Activated effector memory CD4-positive, alpha-beta T cell treated with anti-CD3 and anti-CD28 coated beads, Interleukin-2, amount 50 U/mL, for 16 hours (primary cell): Measurements from ENCODE around the gene POMGNT1.

Experiments
- DNase-seq: peaks from one replicate; pipeline ENCODE4 v3.0.0-alpha.2; 2020

Gene POMGNT1

GRCh38 chr1:46181343-46182260 lies 16.6 kb downstream of the POMGNT1 start:
- DNase-seq, result no peak

- no peak for DNase-seq
Measured at GRCh38 chr1:46180082-46180616, 18.1 kb downstream of the POMGNT1 start.

- DNase-seq, result peak; percentile 83
Measured at GRCh38 chr1:46179138-46180081, 18.8 kb downstream of the POMGNT1 start.

DNA sequence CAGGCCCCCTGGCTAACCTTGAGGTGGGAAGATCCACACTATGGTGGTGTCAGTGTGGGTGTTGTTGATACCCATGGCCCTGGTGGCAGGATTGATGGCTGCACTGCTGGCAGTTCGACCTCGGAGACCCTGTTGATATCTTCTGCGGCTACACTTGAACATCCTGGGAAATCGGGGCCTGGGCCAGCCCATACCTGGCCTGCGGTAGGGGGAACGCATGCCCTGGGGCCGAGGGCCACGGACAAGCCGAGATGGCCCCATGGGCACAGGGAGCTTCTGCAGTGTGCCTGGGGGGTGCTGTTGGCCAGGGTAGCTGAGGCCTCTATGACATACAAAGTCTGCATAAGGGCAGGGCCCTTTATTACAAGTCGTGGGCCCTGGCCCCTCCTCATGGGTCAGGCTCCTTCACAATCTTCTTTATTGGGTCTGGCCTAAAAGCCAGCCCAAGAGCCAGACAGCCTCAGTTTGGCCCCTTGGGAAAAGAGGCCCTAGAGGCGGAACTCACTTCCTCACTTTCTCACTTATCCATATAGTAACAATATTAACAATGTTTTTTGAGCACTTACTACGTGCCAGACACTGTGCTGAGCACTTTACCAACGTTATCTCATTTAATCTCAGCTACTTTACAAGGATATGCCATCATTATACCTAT lies 21.9 kb downstream of the POMGNT1 start, which contains the start of gene P3R3URF:
TSS of gene P3R3URF (minus strand) at position 278 of the 655 bp plus-strand sequence. CDS start at position 261, 17 bp downstream.
- peak; percentile 16 for DNase-seq

DNA sequence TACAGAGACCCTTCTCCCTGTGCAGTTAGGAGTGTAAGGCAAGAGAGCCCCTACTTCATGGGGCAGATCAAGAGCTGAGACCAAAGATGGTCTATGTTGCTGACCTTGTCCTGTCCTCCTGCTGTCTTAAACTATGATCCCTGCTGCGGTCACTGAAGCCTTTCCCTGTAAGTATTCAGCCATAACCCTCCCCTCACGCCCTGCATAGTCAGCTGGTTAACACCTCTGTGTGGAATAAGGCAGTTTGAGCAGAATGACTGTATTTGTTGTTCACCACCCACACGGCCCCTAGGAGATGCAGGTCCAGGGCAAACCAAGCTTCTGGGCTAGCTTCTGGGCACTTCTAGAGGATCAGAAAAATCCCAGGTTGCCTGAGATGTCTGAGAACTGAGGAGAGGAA lies 23.0 kb downstream of the POMGNT1 start:
- DNase-seq, result peak; percentile 36

GRCh38 chr1:46174448-46175231 lies 23.6 kb downstream of the POMGNT1 start, which contains the start of gene TSPAN1:
Gene TSPAN1, plus strand, starts transcription at chr1:46175087. Its CDS starts 6,021 bp downstream, at chr1:46181108.
- peak; percentile 31 for DNase-seq

DNA sequence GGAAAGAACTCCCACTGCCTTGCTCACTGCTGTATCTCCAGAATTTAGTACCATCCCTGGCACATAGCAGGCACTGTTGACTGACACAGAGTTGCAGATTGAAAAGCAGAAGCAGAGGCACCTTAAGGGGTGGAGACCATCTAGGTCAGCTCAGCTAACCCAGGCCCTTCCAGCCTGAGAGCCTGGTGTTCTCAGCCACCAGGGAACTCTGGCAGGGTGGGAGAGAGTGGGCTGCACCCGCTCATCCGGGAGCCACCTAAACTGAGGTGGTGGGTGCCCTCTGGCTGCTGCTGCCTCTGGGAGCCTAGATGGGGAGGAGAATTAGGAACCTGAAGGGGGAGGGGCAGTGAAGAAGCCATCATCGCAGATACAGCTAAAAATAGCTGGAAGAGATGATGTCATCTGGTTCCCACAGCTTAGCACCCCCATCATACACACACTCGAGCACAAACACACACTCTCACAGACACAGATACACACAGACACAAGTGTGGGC lies 24.8 kb downstream of the POMGNT1 start:
- DNase-seq, result peak; percentile 19

DNA sequence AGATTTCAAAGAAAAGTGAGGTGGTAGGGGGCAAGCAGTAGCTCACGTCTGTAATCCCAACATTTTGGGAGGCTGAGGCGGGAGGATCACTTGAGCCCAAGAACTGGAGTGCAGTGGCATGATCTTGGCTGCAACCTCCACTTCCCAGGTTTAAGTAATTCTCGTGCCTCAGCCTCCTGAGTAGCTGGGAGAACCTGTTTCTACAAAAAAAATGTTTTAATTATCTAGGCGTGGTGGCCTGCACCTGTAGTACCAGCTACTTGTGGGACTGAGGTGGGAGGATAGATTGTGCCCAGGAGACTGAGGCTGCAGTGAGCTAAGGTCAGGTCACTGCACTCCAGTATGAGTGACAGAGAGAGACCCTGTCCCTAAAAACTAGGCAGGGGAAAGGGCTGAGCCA lies 25.9 kb downstream of the POMGNT1 start:
- DNase-seq, result peak; percentile 1

- peak; percentile 27 for DNase-seq
Measured at GRCh38 chr1:46171871-46172270, 26.4 kb downstream of the POMGNT1 start.

GRCh38 chr1:46171351-46171750 lies 26.9 kb downstream of the POMGNT1 start:
- DNase-seq, result peak; percentile 16

DNA sequence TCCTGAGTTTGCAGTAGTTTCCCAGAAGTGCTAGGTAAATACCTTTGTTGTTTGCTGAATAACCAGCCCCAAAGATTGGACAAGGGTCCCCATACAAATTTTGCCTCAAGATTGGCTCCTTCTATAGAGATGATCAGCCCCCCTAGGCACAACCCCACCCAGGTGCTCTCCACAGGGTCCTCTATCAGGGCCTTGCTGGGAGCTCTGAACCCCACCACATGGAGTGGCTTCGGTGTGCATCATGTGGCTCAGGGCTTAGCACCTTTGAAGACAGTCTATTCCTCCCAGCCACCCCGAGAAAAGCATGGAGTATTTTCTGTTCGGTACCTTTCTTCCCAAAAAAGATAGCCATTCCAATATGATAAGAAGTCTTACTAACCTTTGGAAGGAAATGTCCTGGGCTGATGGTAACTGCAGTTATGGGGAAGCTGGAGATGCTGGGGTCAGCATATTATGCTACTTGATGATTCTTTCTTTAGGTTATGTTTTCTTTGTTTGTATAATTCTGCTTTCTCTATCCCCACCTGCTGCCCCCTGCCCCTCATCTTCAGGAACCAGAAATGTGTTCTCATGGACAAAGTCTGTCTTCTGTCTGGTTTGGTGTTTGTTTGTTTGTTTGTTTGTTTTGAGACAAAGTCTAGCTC lies 28.3 kb downstream of the POMGNT1 start:
- DNase-seq, result peak; percentile 42

DNA sequence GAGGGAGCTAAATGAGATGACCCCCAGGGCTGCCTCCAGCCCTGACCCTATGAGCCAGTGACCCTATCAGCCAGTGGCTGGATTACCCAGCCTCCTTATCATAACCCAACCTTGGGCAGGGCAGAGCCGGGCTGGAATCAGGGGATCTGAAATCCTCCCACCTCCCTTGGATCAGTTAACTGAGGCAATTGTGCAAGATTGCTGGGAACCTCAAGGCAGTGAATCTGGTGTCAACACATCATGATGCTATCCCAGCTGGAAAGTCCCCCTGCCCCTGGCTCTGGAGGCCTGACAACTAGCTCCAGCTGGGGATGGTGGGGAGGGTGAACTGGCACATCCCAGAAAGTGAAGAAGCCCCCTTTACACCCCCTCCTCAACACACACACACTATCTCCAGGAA lies 29.8 kb downstream of the POMGNT1 start:
- DNase-seq, result no peak

GRCh38 chr1:46166521-46167462 lies 31.4 kb downstream of the POMGNT1 start:
- peak; percentile 76 for DNase-seq

DNA sequence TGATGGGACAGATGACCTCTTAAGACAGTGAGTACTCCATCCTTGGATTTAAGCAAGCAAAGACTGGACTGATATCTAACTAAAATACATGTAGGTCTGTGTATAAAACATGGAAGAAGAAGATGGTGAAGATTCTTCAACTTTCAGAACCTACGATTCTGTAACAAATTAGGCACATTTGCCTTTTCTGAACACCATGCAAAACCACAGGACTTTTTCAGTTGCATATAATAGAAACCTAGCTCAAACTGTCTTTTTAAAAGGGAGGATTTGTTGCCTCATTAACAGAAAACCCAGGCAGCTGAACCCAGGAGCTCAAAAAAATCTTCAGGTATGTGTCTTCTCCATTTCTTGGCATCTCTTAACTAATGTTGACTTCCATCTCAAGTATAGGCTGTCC lies 38.0 kb downstream of the POMGNT1 start:
- DNase-seq, result no peak

DNA sequence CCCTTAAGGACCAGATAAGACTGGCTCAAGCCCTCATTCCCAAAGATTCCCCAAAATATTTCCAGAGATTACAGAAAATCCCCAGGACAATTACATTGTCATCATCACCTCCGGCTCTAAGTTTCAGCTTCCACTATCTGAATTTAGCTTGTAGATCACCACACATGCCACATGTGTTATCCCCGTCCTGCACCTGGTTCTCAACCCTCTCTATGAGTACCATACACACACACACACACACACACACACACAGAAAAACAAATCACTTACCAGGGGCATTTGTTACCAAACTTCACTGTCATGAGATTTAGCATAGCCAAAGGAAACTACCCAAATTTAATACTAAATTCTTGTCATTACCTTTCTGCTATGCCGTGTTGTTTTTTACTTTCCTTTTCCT lies 38.7 kb downstream of the POMGNT1 start:
- DNase-seq, result no peak

- DNase-seq, result no peak
Measured at GRCh38 chr1:46158312-46159281, 39.6 kb downstream of the POMGNT1 start.

DNA sequence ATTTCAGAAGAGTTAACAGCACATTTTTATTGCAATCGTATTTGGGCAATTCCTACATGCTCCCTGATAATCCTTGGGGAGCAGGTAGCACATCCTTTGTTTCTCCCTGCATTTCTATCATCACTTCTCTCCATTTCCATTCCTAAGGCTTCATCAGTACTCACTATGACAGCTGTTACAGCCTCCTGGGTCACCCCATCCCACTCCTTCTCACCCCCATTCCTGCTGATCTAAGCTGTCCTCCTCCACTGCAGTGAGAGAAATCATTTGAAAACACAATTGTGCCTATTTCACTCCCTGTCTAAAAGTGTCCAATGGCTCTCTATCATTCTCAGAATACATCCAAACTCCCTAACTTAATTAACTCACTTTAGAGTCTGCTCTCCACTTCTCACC lies 40.3 kb downstream of the POMGNT1 start:
- DNase-seq, result no peak

DNA sequence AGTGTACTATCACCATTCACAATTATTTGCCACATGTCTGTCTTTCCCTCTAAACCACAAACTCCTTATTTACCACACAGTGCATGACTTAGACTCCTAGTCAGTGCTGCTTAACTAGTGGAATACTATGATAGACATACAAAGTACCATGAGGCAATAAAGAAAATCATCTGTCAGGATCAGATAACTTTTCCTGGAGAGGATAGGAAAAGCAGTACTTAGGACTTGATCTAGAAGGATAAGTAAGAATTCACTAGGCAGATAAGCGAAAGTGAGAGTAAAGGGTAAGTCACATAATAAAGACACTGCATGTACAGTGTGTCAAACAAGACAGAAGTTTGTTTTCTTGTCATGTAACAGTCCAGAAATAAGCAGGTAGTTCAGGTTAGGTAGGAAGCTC lies 44.5 kb downstream of the POMGNT1 start:
- no peak for DNase-seq
